HEK293 (cell line): ENCODE results near the gene TMEM100.

Source experiments
- GLI2 ChIP-seq: fragments of 450-650 bp; formaldehyde crosslinking; IDR thresholded peaks from 2 replicates; pipeline ENCODE4; 2017; ENCODE audit warnings: missing biosample characterization, missing genetic modification characterization, low read depth, borderline replicate concordance
- KLF1 ChIP-seq: fragments of 450-650 bp; formaldehyde crosslinking; IDR thresholded peaks from 2 replicates; pipeline ENCODE4 v1.5.1; 2016; ENCODE audit warnings: missing biosample characterization, missing genetic modification characterization
- KLF9 ChIP-seq: fragments of 450-650 bp; formaldehyde crosslinking; IDR thresholded peaks from 2 replicates; pipeline ENCODE4 v1.5.1; 2016; ENCODE audit warnings: missing biosample characterization, missing genetic modification characterization, low read depth
- ZNF140 ChIP-seq: fragments of 450-650 bp; formaldehyde crosslinking; IDR thresholded peaks from 2 replicates; pipeline ENCODE4 v1.5.1; 2016; ENCODE audit warnings: missing biosample characterization, missing genetic modification characterization
- ZNF335 ChIP-seq: fragments of 450-650 bp; formaldehyde crosslinking; conservative IDR thresholded peaks from 2 replicates; pipeline ENCODE4 v1.5.1; 2016; ENCODE audit warnings: missing biosample characterization, missing genetic modification characterization
- ZNF350 ChIP-seq: fragments of 450-650 bp; formaldehyde crosslinking; IDR thresholded peaks from 2 replicates; pipeline ENCODE4 v1.5.0; 2017; ENCODE audit warnings: missing biosample characterization, mild to moderate bottlenecking, missing genetic modification characterization
- ZNF366 ChIP-seq: fragments of 450-650 bp; formaldehyde crosslinking; conservative IDR thresholded peaks from 2 replicates; pipeline ENCODE4 v1.5.1; 2016; ENCODE audit warnings: missing biosample characterization, missing genetic modification characterization
- ZNF426 ChIP-seq: fragments of 450-650 bp; formaldehyde crosslinking; IDR thresholded peaks from 2 replicates; pipeline ENCODE4 v1.5.1; 2017; ENCODE audit warnings: missing biosample characterization, missing genetic modification characterization, mild to moderate bottlenecking, inconsistent platforms, moderate library complexity
- ZNF501 ChIP-seq: fragments of 450-650 bp; formaldehyde crosslinking; IDR thresholded peaks from 2 replicates; pipeline ENCODE4 v1.5.1; 2016; ENCODE audit warnings: missing biosample characterization, missing genetic modification characterization
- ZNF670 ChIP-seq: fragments of 450-650 bp; formaldehyde crosslinking; IDR thresholded peaks from 2 replicates; pipeline ENCODE4 v1.5.1; 2016; ENCODE audit warnings: missing biosample characterization, missing genetic modification characterization, low read depth
- TF ChIP-seq, protein P1 (sequence below): fragments of 450-650 bp; formaldehyde crosslinking; IDR thresholded peaks from 2 replicates; pipeline ENCODE4 v1.5.1; 2016; ENCODE audit warnings: missing biosample characterization, missing genetic modification characterization
- TF ChIP-seq, protein P2 (sequence below): fragments of 450-650 bp; formaldehyde crosslinking; IDR thresholded peaks from 2 replicates; pipeline ENCODE4 v1.5.0; 2017; ENCODE audit warnings: missing biosample characterization, missing genetic modification characterization, borderline replicate concordance
- TF ChIP-seq, protein P3 (sequence below): fragments of 450-650 bp; formaldehyde crosslinking; IDR thresholded peaks from 2 replicates; pipeline ENCODE4 v1.5.1; 2016; ENCODE audit warnings: missing biosample characterization, missing genetic modification characterization
- TF ChIP-seq, protein P4 (sequence below): fragments of 450-650 bp; formaldehyde crosslinking; IDR thresholded peaks from 2 replicates; pipeline ENCODE4 v1.5.1; 2016; ENCODE audit warnings: missing biosample characterization, missing genetic modification characterization, borderline replicate concordance
- TF ChIP-seq, protein P5 (sequence below): fragments of 450-650 bp; formaldehyde crosslinking; IDR thresholded peaks from 2 replicates; pipeline ENCODE4 v1.5.1; 2016; ENCODE audit warnings: missing biosample characterization, missing genetic modification characterization
- TF ChIP-seq, protein P6 (sequence below): fragments of 450-650 bp; formaldehyde crosslinking; IDR thresholded peaks from 2 replicates; pipeline ENCODE4 v1.5.1; 2016; ENCODE audit warnings: missing biosample characterization, missing genetic modification characterization
- TF ChIP-seq, protein P7 (sequence below): fragments of 450-650 bp; formaldehyde crosslinking; IDR thresholded peaks from 2 replicates; pipeline ENCODE4 v1.5.1; 2017; ENCODE audit warnings: missing biosample characterization, missing genetic modification characterization

Gene TMEM100

DNA sequence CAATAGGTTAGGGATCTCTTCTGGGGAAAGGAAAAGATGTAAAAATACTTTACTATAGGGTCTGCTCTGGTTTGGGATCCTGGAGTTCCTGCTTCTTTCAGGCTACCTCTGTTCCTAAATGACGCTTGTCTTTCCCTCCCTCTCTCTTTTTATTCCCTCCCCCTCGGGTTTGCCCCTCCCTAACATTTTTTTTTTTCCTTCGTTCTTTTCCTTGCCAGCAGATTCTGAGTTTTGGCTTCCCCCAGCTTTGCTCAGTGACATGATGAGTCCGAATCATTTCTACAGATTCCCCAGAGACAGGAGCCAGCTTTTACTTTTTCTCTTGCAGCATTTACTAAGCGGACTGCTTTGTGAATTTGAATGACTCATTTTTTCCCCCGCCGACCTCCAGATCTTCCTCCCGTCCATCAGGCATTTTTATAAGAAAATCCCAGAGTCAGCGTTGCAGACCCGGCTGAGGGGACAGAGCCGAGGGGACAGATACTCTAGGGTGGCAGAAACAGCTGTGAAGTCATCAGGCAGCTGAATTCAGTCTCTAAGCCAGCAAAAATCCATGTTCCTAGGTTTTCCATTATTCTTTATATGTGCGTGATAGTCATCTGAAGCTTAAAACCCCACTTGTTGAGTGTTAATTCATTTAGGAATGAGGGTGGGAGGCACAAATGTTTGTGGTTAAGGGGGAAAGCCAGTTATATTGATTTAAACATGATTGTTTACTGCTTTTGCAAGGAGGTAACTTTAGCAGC is at the start of gene TMEM100 (continued):
- TF ChIP-seq, protein P1, sequence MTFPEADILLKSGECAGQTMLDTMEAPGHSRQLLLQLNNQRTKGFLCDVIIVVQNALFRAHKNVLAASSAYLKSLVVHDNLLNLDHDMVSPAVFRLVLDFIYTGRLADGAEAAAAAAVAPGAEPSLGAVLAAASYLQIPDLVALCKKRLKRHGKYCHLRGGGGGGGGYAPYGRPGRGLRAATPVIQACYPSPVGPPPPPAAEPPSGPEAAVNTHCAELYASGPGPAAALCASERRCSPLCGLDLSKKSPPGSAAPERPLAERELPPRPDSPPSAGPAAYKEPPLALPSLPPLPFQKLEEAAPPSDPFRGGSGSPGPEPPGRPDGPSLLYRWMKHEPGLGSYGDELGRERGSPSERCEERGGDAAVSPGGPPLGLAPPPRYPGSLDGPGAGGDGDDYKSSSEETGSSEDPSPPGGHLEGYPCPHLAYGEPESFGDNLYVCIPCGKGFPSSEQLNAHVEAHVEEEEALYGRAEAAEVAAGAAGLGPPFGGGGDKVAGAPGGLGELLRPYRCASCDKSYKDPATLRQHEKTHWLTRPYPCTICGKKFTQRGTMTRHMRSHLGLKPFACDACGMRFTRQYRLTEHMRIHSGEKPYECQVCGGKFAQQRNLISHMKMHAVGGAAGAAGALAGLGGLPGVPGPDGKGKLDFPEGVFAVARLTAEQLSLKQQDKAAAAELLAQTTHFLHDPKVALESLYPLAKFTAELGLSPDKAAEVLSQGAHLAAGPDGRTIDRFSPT (tag by site-specific recombination), result peak; percentile 67; the same call in 1 of the 2 replicates
- TF ChIP-seq, protein P2, sequence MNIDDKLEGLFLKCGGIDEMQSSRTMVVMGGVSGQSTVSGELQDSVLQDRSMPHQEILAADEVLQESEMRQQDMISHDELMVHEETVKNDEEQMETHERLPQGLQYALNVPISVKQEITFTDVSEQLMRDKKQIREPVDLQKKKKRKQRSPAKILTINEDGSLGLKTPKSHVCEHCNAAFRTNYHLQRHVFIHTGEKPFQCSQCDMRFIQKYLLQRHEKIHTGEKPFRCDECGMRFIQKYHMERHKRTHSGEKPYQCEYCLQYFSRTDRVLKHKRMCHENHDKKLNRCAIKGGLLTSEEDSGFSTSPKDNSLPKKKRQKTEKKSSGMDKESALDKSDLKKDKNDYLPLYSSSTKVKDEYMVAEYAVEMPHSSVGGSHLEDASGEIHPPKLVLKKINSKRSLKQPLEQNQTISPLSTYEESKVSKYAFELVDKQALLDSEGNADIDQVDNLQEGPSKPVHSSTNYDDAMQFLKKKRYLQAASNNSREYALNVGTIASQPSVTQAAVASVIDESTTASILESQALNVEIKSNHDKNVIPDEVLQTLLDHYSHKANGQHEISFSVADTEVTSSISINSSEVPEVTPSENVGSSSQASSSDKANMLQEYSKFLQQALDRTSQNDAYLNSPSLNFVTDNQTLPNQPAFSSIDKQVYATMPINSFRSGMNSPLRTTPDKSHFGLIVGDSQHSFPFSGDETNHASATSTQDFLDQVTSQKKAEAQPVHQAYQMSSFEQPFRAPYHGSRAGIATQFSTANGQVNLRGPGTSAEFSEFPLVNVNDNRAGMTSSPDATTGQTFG (tag by site-specific recombination), result no peak
- TF ChIP-seq ZNF670 (tag by site-specific recombination), result no peak
- no peak for TF ChIP-seq ZNF426
- TF ChIP-seq ZNF501 (tag by site-specific recombination), result no peak
- TF ChIP-seq ZNF350 (tag by site-specific recombination), result no peak
- TF ChIP-seq, protein P3, sequence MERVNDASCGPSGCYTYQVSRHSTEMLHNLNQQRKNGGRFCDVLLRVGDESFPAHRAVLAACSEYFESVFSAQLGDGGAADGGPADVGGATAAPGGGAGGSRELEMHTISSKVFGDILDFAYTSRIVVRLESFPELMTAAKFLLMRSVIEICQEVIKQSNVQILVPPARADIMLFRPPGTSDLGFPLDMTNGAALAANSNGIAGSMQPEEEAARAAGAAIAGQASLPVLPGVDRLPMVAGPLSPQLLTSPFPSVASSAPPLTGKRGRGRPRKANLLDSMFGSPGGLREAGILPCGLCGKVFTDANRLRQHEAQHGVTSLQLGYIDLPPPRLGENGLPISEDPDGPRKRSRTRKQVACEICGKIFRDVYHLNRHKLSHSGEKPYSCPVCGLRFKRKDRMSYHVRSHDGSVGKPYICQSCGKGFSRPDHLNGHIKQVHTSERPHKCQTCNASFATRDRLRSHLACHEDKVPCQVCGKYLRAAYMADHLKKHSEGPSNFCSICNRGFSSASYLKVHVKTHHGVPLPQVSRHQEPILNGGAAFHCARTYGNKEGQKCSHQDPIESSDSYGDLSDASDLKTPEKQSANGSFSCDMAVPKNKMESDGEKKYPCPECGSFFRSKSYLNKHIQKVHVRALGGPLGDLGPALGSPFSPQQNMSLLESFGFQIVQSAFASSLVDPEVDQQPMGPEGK (tag by site-specific recombination), result peak; percentile 45; the same call in 1 of the 2 replicates
- TF ChIP-seq, protein P4, sequence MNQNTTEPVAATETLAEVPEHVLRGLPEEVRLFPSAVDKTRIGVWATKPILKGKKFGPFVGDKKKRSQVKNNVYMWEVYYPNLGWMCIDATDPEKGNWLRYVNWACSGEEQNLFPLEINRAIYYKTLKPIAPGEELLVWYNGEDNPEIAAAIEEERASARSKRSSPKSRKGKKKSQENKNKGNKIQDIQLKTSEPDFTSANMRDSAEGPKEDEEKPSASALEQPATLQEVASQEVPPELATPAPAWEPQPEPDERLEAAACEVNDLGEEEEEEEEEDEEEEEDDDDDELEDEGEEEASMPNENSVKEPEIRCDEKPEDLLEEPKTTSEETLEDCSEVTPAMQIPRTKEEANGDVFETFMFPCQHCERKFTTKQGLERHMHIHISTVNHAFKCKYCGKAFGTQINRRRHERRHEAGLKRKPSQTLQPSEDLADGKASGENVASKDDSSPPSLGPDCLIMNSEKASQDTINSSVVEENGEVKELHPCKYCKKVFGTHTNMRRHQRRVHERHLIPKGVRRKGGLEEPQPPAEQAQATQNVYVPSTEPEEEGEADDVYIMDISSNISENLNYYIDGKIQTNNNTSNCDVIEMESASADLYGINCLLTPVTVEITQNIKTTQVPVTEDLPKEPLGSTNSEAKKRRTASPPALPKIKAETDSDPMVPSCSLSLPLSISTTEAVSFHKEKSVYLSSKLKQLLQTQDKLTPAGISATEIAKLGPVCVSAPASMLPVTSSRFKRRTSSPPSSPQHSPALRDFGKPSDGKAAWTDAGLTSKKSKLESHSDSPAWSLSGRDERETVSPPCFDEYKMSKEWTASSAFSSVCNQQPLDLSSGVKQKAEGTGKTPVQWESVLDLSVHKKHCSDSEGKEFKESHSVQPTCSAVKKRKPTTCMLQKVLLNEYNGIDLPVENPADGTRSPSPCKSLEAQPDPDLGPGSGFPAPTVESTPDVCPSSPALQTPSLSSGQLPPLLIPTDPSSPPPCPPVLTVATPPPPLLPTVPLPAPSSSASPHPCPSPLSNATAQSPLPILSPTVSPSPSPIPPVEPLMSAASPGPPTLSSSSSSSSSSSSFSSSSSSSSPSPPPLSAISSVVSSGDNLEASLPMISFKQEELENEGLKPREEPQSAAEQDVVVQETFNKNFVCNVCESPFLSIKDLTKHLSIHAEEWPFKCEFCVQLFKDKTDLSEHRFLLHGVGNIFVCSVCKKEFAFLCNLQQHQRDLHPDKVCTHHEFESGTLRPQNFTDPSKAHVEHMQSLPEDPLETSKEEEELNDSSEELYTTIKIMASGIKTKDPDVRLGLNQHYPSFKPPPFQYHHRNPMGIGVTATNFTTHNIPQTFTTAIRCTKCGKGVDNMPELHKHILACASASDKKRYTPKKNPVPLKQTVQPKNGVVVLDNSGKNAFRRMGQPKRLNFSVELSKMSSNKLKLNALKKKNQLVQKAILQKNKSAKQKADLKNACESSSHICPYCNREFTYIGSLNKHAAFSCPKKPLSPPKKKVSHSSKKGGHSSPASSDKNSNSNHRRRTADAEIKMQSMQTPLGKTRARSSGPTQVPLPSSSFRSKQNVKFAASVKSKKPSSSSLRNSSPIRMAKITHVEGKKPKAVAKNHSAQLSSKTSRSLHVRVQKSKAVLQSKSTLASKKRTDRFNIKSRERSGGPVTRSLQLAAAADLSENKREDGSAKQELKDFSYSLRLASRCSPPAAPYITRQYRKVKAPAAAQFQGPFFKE (tag by site-specific recombination), result no peak
- TF ChIP-seq KLF9 (tag by site-specific recombination), result no peak
- TF ChIP-seq, protein P5, sequence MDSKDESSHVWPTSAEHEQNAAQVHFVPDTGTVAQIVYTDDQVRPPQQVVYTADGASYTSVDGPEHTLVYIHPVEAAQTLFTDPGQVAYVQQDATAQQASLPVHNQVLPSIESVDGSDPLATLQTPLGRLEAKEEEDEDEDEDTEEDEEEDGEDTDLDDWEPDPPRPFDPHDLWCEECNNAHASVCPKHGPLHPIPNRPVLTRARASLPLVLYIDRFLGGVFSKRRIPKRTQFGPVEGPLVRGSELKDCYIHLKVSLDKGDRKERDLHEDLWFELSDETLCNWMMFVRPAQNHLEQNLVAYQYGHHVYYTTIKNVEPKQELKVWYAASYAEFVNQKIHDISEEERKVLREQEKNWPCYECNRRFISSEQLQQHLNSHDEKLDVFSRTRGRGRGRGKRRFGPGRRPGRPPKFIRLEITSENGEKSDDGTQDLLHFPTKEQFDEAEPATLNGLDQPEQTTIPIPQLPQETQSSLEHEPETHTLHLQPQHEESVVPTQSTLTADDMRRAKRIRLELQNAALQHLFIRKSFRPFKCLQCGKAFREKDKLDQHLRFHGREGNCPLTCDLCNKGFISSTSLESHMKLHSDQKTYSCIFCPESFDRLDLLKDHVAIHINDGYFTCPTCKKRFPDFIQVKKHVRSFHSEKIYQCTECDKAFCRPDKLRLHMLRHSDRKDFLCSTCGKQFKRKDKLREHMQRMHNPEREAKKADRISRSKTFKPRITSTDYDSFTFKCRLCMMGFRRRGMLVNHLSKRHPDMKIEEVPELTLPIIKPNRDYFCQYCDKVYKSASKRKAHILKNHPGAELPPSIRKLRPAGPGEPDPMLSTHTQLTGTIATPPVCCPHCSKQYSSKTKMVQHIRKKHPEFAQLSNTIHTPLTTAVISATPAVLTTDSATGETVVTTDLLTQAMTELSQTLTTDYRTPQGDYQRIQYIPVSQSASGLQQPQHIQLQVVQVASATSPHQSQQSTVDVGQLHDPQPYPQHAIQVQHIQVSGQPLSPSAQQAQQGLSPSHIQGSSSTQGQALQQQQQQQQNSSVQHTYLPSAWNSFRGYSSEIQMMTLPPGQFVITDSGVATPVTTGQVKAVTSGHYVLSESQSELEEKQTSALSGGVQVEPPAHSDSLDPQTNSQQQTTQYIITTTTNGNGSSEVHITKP (tag by site-specific recombination), result peak; percentile 85
- TF ChIP-seq, protein P6, sequence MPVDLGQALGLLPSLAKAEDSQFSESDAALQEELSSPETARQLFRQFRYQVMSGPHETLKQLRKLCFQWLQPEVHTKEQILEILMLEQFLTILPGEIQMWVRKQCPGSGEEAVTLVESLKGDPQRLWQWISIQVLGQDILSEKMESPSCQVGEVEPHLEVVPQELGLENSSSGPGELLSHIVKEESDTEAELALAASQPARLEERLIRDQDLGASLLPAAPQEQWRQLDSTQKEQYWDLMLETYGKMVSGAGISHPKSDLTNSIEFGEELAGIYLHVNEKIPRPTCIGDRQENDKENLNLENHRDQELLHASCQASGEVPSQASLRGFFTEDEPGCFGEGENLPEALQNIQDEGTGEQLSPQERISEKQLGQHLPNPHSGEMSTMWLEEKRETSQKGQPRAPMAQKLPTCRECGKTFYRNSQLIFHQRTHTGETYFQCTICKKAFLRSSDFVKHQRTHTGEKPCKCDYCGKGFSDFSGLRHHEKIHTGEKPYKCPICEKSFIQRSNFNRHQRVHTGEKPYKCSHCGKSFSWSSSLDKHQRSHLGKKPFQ (tag by site-specific recombination), result no peak
- no peak for TF ChIP-seq ZNF140
- no peak for TF ChIP-seq KLF1 (tag by site-specific recombination)
- peak; percentile 77 for TF ChIP-seq ZNF366 (tag by site-specific recombination)
- no peak for TF ChIP-seq GLI2 (tag by site-specific recombination)
- TF ChIP-seq, protein P7, sequence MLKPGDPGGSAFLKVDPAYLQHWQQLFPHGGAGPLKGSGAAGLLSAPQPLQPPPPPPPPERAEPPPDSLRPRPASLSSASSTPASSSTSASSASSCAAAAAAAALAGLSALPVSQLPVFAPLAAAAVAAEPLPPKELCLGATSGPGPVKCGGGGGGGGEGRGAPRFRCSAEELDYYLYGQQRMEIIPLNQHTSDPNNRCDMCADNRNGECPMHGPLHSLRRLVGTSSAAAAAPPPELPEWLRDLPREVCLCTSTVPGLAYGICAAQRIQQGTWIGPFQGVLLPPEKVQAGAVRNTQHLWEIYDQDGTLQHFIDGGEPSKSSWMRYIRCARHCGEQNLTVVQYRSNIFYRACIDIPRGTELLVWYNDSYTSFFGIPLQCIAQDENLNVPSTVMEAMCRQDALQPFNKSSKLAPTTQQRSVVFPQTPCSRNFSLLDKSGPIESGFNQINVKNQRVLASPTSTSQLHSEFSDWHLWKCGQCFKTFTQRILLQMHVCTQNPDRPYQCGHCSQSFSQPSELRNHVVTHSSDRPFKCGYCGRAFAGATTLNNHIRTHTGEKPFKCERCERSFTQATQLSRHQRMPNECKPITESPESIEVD, result peak; percentile 34
- TF ChIP-seq ZNF335 (tag by site-specific recombination), result peak; percentile 72
